GM23248 (cell line): ENCODE data around the gene GCKR. TPM values are rescaled to one million over a fixed set of nuclear protein-coding genes. Genes with fewer than 3 reads are reported as not detected.

Experiments used
- DNase-seq: peaks from one replicate; pipeline ENCODE4 v3.0.0-alpha.2; 2015
- H2AFZ ChIP-seq: fragments of 200-600 bp; sonication (generic); 2 replicates; pipeline ENCODE4 v1.6.1; 2016; ENCODE audit warnings: antibody characterized with exemption
- H3F3A ChIP-seq: fragments of 200-600 bp; sonication (generic); 2 replicates; pipeline ENCODE4 v1.6.1; 2016; ENCODE audit warnings: mild to moderate bottlenecking, antibody characterized with exemption, mixed run types; ENCODE audit not compliant: insufficient read depth
- H3K27ac ChIP-seq: fragments of 200-600 bp; sonication (generic); 2 replicates; pipeline ENCODE4 v1.5.1; 2016; ENCODE audit warnings: mild to moderate bottlenecking
- H3K27me3 ChIP-seq: fragments of 200-600 bp; sonication (generic); replicated peaks from 2 replicates; pipeline ENCODE4 v1.6.1; 2016; ENCODE audit warnings: mild to moderate bottlenecking; ENCODE audit not compliant: insufficient read depth
- H3K36me3 ChIP-seq: fragments of 200-600 bp; sonication (generic); 2 replicates; pipeline ENCODE4 v1.6.1; 2016; ENCODE audit warnings: low read depth, mild to moderate bottlenecking
- H3K4me1 ChIP-seq: fragments of 200-600 bp; sonication (generic); 2 replicates; pipeline ENCODE4 v1.6.1; 2016; ENCODE audit warnings: mild to moderate bottlenecking; ENCODE audit not compliant: insufficient read depth
- H3K4me2 ChIP-seq: fragments of 200-600 bp; sonication (generic); one replicate; pipeline ENCODE4 v1.6.1; 2016; ENCODE audit warnings: mild to moderate bottlenecking; ENCODE audit not compliant: unreplicated experiment
- H3K4me3 ChIP-seq: fragments of 200-600 bp; sonication (generic); 2 replicates; pipeline ENCODE4 v1.5.1; 2016; ENCODE audit warnings: mild to moderate bottlenecking
- H3K79me2 ChIP-seq: fragments of 200-600 bp; sonication (generic); 2 replicates; pipeline ENCODE4 v1.6.1; 2016; ENCODE audit warnings: mild to moderate bottlenecking; ENCODE audit not compliant: insufficient read depth
- H3K9ac ChIP-seq: fragments of 200-600 bp; sonication (generic); 2 replicates; pipeline ENCODE4 v1.6.1; 2016; ENCODE audit warnings: mild to moderate bottlenecking
- H3K9me2 ChIP-seq: fragments of 200-600 bp; sonication (generic); 2 replicates; pipeline ENCODE4 v1.6.1; 2016; ENCODE audit warnings: mixed run types, mild to moderate bottlenecking, moderate library complexity; ENCODE audit not compliant: insufficient read depth
- H3K9me3 ChIP-seq: fragments of 200-600 bp; sonication (generic); one replicate; pipeline ENCODE4 v1.6.1; 2017; ENCODE audit warnings: low read depth
- H4K20me1 ChIP-seq: fragments of 200-600 bp; sonication (generic); 2 replicates; pipeline ENCODE4 v1.6.0; 2016; ENCODE audit not compliant: insufficient read depth
- EZH2 ChIP-seq: fragments of 200-600 bp; sonication (generic); IDR thresholded peaks from 2 replicates; pipeline ENCODE4 v1.6.1; 2018; ENCODE audit warnings: antibody characterized with exemption, mild to moderate bottlenecking; ENCODE audit not compliant: insufficient read depth, poor library complexity, severe bottlenecking
- EZH2phosphoT487 ChIP-seq: fragments of 200-600 bp; sonication (generic); IDR thresholded peaks from 2 replicates; pipeline ENCODE4 v1.6.1; 2018; ENCODE audit warnings: antibody characterized with exemption, moderate library complexity, mild to moderate bottlenecking, low read depth; ENCODE audit not compliant: insufficient read depth
- WGBS, 2 experiments: methylation state at CpG; one replicate each; pipeline ENCODE4 v1.1.6; 2015 to 2017; ENCODE audit warnings: low lambda C conversion rate in 2 of 2, low coverage in 1 of 2; ENCODE audit errors: missing lambda C conversion rate in 2 of 2; 5-methylcytosine and 5-hydroxymethylcytosine counted together
- in situ Hi-C: fragments of 300-500 bp; cut with MboI; formaldehyde crosslinking; loops from 2 replicates; pipeline ENCODE4 v1.15.0; 2020
- polyA plus RNA-seq: library from polyadenylated mRNA; unstranded; fragments of >200 nt; fragmentation: Nextera tagmentation; extraction: Ambion mirVana; gene quantifications from 2 replicates; pipeline ENCODE4 v1.2.1, GENCODE V29; 2016
- total RNA-seq: library from RNA; depleted of rRNA; stranded (reverse); fragments of >200 nt; shearing (Covaris generic); gene quantifications from 2 replicates; pipeline ENCODE4 v1.2.3, GENCODE V29; 2014; rRNA removed

Gene GCKR, protein sequence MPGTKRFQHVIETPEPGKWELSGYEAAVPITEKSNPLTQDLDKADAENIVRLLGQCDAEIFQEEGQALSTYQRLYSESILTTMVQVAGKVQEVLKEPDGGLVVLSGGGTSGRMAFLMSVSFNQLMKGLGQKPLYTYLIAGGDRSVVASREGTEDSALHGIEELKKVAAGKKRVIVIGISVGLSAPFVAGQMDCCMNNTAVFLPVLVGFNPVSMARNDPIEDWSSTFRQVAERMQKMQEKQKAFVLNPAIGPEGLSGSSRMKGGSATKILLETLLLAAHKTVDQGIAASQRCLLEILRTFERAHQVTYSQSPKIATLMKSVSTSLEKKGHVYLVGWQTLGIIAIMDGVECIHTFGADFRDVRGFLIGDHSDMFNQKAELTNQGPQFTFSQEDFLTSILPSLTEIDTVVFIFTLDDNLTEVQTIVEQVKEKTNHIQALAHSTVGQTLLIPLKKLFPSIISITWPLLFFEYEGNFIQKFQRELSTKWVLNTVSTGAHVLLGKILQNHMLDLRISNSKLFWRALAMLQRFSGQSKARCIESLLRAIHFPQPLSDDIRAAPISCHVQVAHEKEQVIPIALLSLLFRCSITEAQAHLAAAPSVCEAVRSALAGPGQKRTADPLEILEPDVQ
- total RNA-seq: 0.11 TPM in 1 of 2 replicates, not detected in the other
- polyA plus RNA-seq: 0.59 and 0.71 TPM in 2 replicates

DNA sequence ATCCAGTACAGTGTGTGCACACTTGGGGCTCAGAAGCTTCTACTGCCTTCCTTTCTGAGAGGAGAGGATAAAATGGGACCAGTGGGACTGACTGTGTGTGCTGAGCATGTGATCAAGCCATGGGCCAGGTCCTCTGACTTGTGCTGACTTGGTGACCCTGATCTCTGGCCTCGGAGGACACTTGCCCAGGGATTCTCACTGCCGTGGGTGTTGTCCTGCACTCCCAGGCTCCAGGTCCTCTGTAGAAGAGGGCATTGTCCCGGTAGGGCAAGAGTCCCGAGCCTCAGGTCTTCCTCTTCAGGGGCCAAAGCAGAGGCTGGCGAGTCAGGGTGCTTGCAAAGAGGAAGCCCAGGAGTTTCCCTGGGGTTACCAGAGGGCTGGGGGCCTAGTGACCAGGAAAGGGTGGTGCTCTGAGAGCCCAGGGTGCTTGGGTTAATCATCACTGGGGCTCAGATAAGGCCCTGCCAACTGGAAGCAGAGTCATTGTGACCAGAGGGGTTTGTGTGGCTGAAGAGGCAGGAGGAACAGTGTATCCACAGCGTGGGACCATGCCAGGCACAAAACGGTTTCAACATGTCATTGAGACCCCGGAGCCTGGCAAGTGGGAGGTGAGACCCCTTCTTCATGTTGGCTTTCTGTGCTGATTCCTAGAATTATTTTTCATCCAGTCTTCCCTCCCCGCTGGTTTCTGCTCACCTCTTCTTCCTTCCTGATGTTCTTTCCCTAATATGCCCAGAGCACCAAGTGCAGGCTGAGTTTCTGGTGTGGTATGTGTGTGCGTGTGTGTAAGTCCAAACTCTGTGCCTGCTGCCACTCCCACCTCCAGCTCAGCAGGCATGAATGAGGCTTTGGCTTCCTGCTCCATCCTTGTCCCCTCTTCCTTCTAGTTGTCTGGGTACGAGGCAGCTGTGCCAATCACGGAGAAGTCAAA, at the start of gene GCKR:
Gene GCKR (plus strand): TSS at position 483 of the 931 bp plus-strand sequence. CDS start 66 bp downstream, at position 549.
- Histone ChIP-seq H3K4me2 (peak within 1 kb of the TSS; percentile 77), H3K9me3 (no peaks in the 10 kb centered on the region)
- in situ Hi-C loops: no loop called here

DNA sequence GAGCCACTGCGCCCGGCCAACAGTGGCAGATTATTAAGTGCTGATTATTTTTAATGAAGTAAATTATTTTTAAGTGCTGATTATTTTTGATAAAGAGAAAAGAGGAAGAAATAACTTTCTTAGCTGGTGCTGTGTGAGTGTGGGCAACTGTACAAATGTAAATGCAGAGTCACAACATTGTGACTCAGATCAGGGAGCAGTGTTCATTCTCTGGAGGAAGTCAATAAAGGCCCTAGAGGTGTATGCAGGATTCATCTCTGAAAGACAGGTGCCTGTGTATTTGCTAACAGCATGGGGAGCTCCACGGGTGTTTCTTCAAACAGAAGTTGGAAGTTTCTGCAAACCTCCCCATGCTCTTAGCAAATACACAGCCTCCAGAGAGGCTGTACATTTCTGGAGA, 48.3 kb upstream of the GCKR start:
- Histone ChIP-seq H3K36me3 (no peaks in the 10 kb centered on the region), H3F3A (0 out of 2 replicates have a peak, but pooled peaks cover 4% of the 10 kb centered on the region), H3K9me3 (no peaks in the 10 kb centered on the region), H3K4me3 (no peak overlapping the region), H3K27me3 (no peaks in the 10 kb centered on the region), H3K9me2 (no peaks in the 10 kb centered on the region), H3K9ac (no peak overlapping the region), H4K20me1 (no peaks in the 10 kb centered on the region), H3K4me1 (no peaks in the 10 kb centered on the region), H3K27ac (no peak overlapping the region), H3K79me2 (no peaks in the 10 kb centered on the region), H2AFZ (no peak overlapping the region), H3K4me2 (no peak overlapping the region)
- in situ Hi-C loops: no loop called here
- DNase-seq: no peak
- WGBS, 2 experiments: 91 to 94% methylated on average over 3 of the region's 3 CpGs
- TF ChIP-seq EZH2phosphoT487 (no peak), EZH2 (no peak)

More for the DNA sequence above, at the start of gene GCKR:
- 74 to 78% methylated on average over 12 of the region's 12 CpGs for WGBS, 2 experiments
- DNase-seq: peak; percentile 77
- TF ChIP-seq EZH2phosphoT487 (no peak), EZH2 (no peak)
- H2AFZ ChIP-seq: peak within 1 kb of the TSS; percentile 91
- peaks cover 13% of the 10 kb centered on the region for H3K4me1 ChIP-seq
- no peak within 1 kb of the TSS for H3K9ac ChIP-seq
- no peaks in the 10 kb centered on the region for H3K36me3 ChIP-seq
- peak within 1 kb of the TSS; percentile 75; the same call in 1 of the 2 replicates for H3K4me3 ChIP-seq
- no peaks in the 10 kb centered on the region for H3K9me2 ChIP-seq
- no peaks in the 10 kb centered on the region for H4K20me1 ChIP-seq
- no peaks in the 10 kb centered on the region for H3K27me3 ChIP-seq
- no peaks in the 10 kb centered on the region for H3K79me2 ChIP-seq
- peak within 1 kb of the TSS; percentile 22; the same call in 1 of the 2 replicates for H3K27ac ChIP-seq
- no peaks in the 10 kb centered on the region for H3F3A ChIP-seq

DNA sequence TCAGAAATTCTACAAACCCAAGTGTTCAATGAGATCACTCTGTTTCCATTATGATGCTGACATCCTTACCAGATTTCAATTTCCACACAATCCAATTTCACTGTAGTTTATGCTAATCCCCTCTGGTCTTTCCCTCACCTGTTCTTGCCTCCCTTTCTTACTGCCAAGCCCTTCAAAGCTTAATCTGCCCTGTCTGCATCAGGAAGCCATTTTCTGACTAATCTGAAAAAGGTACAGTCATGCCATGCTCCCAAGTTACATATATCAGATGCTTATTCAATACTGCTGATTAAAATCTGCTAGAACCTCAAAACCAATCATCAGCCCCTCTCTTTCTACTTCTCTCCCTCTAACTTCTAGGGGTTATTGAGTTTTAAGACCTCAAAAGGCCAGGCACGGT, 45.5 kb upstream of the GCKR start:
- no peaks in the 10 kb centered on the region for H3K79me2 ChIP-seq
- 81 to 86% methylated on average over 1 of the region's 1 CpG for WGBS, 2 experiments
- H3K4me3 ChIP-seq: no peak overlapping the region
- in situ Hi-C loops: no loop called here
- no peak overlapping the region for H2AFZ ChIP-seq
- H3F3A ChIP-seq: no peaks in the 10 kb centered on the region
- H3K9me2 ChIP-seq: no peaks in the 10 kb centered on the region
- H3K9ac ChIP-seq: no peak overlapping the region
- H3K27me3 ChIP-seq: no peaks in the 10 kb centered on the region
- H3K27ac ChIP-seq: no peak overlapping the region
- no peaks in the 10 kb centered on the region for H3K9me3 ChIP-seq
- TF ChIP-seq EZH2: no peak
- no peak for TF ChIP-seq EZH2phosphoT487
- no peaks in the 10 kb centered on the region; the same call in 1 of the 2 replicates for H3K36me3 ChIP-seq
- no peaks in the 10 kb centered on the region for H3K4me1 ChIP-seq
- H3K4me2 ChIP-seq: no peak overlapping the region
- no peaks in the 10 kb centered on the region for H4K20me1 ChIP-seq
- DNase-seq: no peak

DNA sequence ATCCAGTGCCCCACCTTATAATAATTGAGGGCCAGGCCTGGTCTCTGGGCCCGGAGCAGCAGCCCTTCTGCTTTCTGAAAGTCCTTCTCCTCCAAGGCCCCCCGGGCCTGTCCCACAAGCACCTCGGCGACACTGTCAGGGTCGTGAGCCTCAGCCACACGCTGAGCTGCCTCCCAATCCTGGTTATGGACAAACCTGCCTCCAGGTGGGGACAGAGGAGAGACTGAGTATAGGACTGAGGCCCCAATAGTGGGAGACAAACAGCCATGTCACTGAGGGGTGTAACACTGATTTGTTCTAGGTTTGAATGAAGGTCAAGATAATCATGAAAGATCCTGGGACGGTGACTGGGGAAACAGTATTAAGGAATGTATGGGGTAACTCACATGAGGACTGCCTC, 42.7 kb upstream of the GCKR start:
- no peaks in the 10 kb centered on the region for H3K9me3 ChIP-seq
- no peaks in the 10 kb centered on the region for H3K79me2 ChIP-seq

More for the DNA sequence above, 42.7 kb upstream of the GCKR start:
- TF ChIP-seq EZH2phosphoT487 (no peak), EZH2 (no peak)
- Histone ChIP-seq H2AFZ (no peak overlapping the region), H3K4me1 (no peaks in the 10 kb centered on the region), H3K9ac (no peak overlapping the region), H3K27ac (no peak overlapping the region), H3K4me2 (no peak overlapping the region), H3K9me2 (no peaks in the 10 kb centered on the region), H3F3A (no peaks in the 10 kb centered on the region), H4K20me1 (no peaks in the 10 kb centered on the region), H3K4me3 (no peak overlapping the region), H3K36me3 (no peaks in the 10 kb centered on the region; the same call in 1 of the 2 replicates), H3K27me3 (no peaks in the 10 kb centered on the region)
- DNase-seq: no peak
- 94 to 95% methylated on average over 7 of the region's 7 CpGs for WGBS, 2 experiments
- in situ Hi-C loops: no loop called here
